Transverse colon (tissue), 4 donors: Measurements from ENCODE around the gene GBGT1. TPM values are rescaled to one million over a fixed set of nuclear protein-coding genes. Genes with fewer than 3 reads are reported as not detected.

Source experiments
- DNase-seq: peaks from one replicate; pipeline ENCODE4 v3.0.0-alpha.2; 2019
- H3K27ac ChIP-seq, 4 donors: fragments of 200-600 bp; sonication (generic); 2 replicates each; pipeline ENCODE4 v1.5.1; 2016 to 2018; ENCODE audit warnings: inconsistent platforms in 4 of 4
- H3K27me3 ChIP-seq: fragments of 200-600 bp; sonication (generic); 2 replicates; pipeline ENCODE4 v1.5.1; 2017; ENCODE audit warnings: inconsistent platforms
- H3K36me3 ChIP-seq, 4 donors: fragments of 200-600 bp; sonication (generic); 2 replicates each; pipeline ENCODE4 v1.5.1; 2017 to 2019; ENCODE audit warnings: inconsistent platforms in 4 of 4
- H3K4me1 ChIP-seq, 4 donors: fragments of 200-600 bp; sonication (generic); 2 replicates each; pipeline ENCODE4 v1.5.1; 2017 to 2020; ENCODE audit warnings: inconsistent platforms in 4 of 4
- H3K4me3 ChIP-seq, 4 donors: fragments of 200-600 bp; sonication (generic); 1 replicate in 1 of 4; 2 replicates in 3 of 4; pipeline versions ENCODE4 v1.5.1 to v1.6.1; 2017 to 2019; ENCODE audit warnings: inconsistent platforms in 4 of 4
- H3K9me3 ChIP-seq, 2 donors: fragments of 200-600 bp; sonication (generic); 2 replicates each; pipeline ENCODE4 v1.5.1; 2017 to 2019; ENCODE audit warnings: inconsistent platforms in 2 of 2
- CTCF ChIP-seq, 5 experiments: fragments of 200-600 bp in 3 of 5; fragments of 450-650 bp in 2 of 5; sonication (generic) in 3 of 5; IDR thresholded peaks; 1 replicate in 2 of 5; 2 replicates in 3 of 5; pipeline ENCODE4 v1.5.1; 2016 to 2017; ENCODE audit warnings: antibody characterized with exemption in 5 of 5, inconsistent platforms in 3 of 5, mild to moderate bottlenecking in 2 of 5, moderate library complexity in 1 of 5
- EP300 ChIP-seq: sonication (generic); formaldehyde crosslinking; IDR thresholded peaks from one replicate; pipeline ENCODE4 v1.6.1; 2017; ENCODE audit warnings: antibody characterized with exemption, low read depth
- POLR2A ChIP-seq: fragments of 450-650 bp; IDR thresholded peaks from one replicate; pipeline ENCODE4 v1.6.1; 2016; ENCODE audit warnings: antibody characterized with exemption, mild to moderate bottlenecking, moderate library complexity
- POLR2AphosphoS5 ChIP-seq, 3 donors: sonication (generic); formaldehyde crosslinking; IDR thresholded peaks; one replicate each; pipeline ENCODE4 v1.6.1; 2016; ENCODE audit warnings: antibody characterized with exemption in 3 of 3
- whole genome bisulfite sequencing, 2 donors: methylation state at CpG; one replicate each; pipeline ENCODE4 v1.1.5; 2018; ENCODE audit warnings: low coverage in 1 of 2; 5-methylcytosine and 5-hydroxymethylcytosine counted together
- in situ Hi-C, 4 donors: fragments of 200-750 bp; cut with MboI; loops; one replicate each; pipeline versions ENCODE4 v1.15.0 to v1.15.1; 2017; ENCODE audit warnings: low sequenced_read_pairs in 3 of 4, low pct_ligation_motif_present in 1 of 4, low pct_unique_long_range_greater_than_20kb in 1 of 4
- intact Hi-C: fragments of 100-400 bp; cut with DNase I; formaldehyde crosslinking; loops from one replicate; pipeline ENCODE4 v1.15.1; 2023; ENCODE audit warnings: low total_unique reads
- total RNA-seq, 4 donors: library from RNA; depleted of rRNA; stranded (reverse); fragments of >200 nt; gene quantifications; one replicate each; pipeline ENCODE4 v1.1.0, GENCODE V29; 2016

The GBGT1 gene
- total RNA-seq, 4 donors from 2014 or later = 4.1 to 15.7 (median 11.8) TPM

- intact Hi-C loops (no loop called here), in situ Hi-C loops (no loop called here)
- TF ChIP-seq EP300 (no peak), POLR2AphosphoS5 (IDR thresholded peaks at IDR 0.05) (no peak), CTCF (IDR thresholded peaks at IDR 0.05) (no peak), POLR2A (no peak)
- Histone ChIP-seq H3K9me3 (no peaks in the 10 kb centered on the region), H3K27ac (no peak overlapping the region), H3K36me3 (no peaks in the 10 kb centered on the region), H3K27me3 (peaks cover 5% of the 10 kb centered on the region), H3K4me1 (peaks cover 0 to 12% (median 4%) of the 10 kb centered on the region in 4 donors), H3K4me3 (no peak overlapping the region)
- 76% methylated on average over 6 of the region's 6 CpGs; no CpG with 5 or more reads in 1 of the 2 donors for WGBS, 2 donors
- no peak for DNase-seq
These were observed 4.7 kb upstream of the GBGT1 start for GRCh38 chr9:133168432-133168831.

GRCh38 chr9:133167769-133168168 is 4.1 kb upstream of the GBGT1 start:
- DNase-seq = no peak

GRCh38 chr9:133167096-133167730 is 3.5 kb upstream of the GBGT1 start:
- Histone ChIP-seq H3K4me3 (no peak overlapping the region), H3K36me3 (no peaks in the 10 kb centered on the region), H3K9me3 (no peaks in the 10 kb centered on the region), H3K27me3 (peaks cover 9% of the 10 kb centered on the region), H3K27ac (no peak overlapping the region), H3K4me1 (peaks cover 0 to 24% (median 9%) of the 10 kb centered on the region in 4 donors)
- TF ChIP-seq POLR2AphosphoS5 (IDR thresholded peaks at IDR 0.05) = no peak
- no peak for TF ChIP-seq EP300
- no peak for TF ChIP-seq CTCF (IDR thresholded peaks at IDR 0.05)
- in situ Hi-C loops (no loop called here), intact Hi-C loops (no loop called here)
- DNase-seq = no peak
- 88% methylated on average over 3 of the region's 3 CpGs; no CpG with 5 or more reads in 1 of the 2 donors for WGBS, 2 donors

More at GRCh38 chr9:133167769-133168168, 4.1 kb upstream of the GBGT1 start:
- Histone ChIP-seq H3K4me1 (peaks cover 0 to 19% (median 8%) of the 10 kb centered on the region in 4 donors), H3K27me3 (peaks cover 10% of the 10 kb centered on the region), H3K36me3 (no peaks in the 10 kb centered on the region), H3K9me3 (no peaks in the 10 kb centered on the region), H3K27ac (no peak overlapping the region), H3K4me3 (no peak overlapping the region)
- in situ Hi-C loops (no loop called here), intact Hi-C loops (no loop called here)
- TF ChIP-seq POLR2AphosphoS5 (IDR thresholded peaks at IDR 0.05) (no peak), CTCF (IDR thresholded peaks at IDR 0.05) (no peak), EP300 (no peak), POLR2A (no peak)
- WGBS, 2 donors = 91% methylated on average over 3 of the region's 3 CpGs; no CpG with 5 or more reads in 1 of the 2 donors

GRCh38 chr9:133166392-133166791 is 2.7 kb upstream of the GBGT1 start:
- TF ChIP-seq POLR2AphosphoS5 (IDR thresholded peaks at IDR 0.05) (no peak), CTCF (IDR thresholded peaks at IDR 0.05) (no peak), EP300 (no peak)
- peaks cover 0 to 26% (median 9%) of the 10 kb centered on the region in 4 donors for H3K4me1 ChIP-seq
- WGBS, 2 donors = 60 to 82% methylated on average over 2 to 17 of the region's 17 CpGs
- no peak overlapping the region for H3K4me3 ChIP-seq
- DNase-seq = no peak
- in situ Hi-C loops (no loop called here), intact Hi-C loops (no loop called here)
- no peak overlapping the region for H3K27ac ChIP-seq
- peaks cover 9% of the 10 kb centered on the region for H3K27me3 ChIP-seq
- no peaks in the 10 kb centered on the region for H3K36me3 ChIP-seq
- no peaks in the 10 kb centered on the region for H3K9me3 ChIP-seq
